Measurements from ENCODE around the gene ZFP3. TPM values are rescaled to one million over a fixed set of nuclear protein-coding genes. Genes with fewer than 3 reads are reported as not detected.

The ZFP3 gene
- total and polyA plus RNA-seq, 2 experiments from 2014 or later: 0.55 to 1.6 TPM

GRCh38 chr17:5111402-5112204 lies 33.3 kb downstream of the ZFP3 start, which contains the start of gene ZNF232 (continued):
- TF ChIP-seq, protein P1, sequence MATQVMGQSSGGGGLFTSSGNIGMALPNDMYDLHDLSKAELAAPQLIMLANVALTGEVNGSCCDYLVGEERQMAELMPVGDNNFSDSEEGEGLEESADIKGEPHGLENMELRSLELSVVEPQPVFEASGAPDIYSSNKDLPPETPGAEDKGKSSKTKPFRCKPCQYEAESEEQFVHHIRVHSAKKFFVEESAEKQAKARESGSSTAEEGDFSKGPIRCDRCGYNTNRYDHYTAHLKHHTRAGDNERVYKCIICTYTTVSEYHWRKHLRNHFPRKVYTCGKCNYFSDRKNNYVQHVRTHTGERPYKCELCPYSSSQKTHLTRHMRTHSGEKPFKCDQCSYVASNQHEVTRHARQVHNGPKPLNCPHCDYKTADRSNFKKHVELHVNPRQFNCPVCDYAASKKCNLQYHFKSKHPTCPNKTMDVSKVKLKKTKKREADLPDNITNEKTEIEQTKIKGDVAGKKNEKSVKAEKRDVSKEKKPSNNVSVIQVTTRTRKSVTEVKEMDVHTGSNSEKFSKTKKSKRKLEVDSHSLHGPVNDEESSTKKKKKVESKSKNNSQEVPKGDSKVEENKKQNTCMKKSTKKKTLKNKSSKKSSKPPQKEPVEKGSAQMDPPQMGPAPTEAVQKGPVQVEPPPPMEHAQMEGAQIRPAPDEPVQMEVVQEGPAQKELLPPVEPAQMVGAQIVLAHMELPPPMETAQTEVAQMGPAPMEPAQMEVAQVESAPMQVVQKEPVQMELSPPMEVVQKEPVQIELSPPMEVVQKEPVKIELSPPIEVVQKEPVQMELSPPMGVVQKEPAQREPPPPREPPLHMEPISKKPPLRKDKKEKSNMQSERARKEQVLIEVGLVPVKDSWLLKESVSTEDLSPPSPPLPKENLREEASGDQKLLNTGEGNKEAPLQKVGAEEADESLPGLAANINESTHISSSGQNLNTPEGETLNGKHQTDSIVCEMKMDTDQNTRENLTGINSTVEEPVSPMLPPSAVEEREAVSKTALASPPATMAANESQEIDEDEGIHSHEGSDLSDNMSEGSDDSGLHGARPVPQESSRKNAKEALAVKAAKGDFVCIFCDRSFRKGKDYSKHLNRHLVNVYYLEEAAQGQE (IDR thresholded peaks at IDR 0.05; ENCODE audit: unreplicated experiment): no peak
- TF ChIP-seq, protein P2, sequence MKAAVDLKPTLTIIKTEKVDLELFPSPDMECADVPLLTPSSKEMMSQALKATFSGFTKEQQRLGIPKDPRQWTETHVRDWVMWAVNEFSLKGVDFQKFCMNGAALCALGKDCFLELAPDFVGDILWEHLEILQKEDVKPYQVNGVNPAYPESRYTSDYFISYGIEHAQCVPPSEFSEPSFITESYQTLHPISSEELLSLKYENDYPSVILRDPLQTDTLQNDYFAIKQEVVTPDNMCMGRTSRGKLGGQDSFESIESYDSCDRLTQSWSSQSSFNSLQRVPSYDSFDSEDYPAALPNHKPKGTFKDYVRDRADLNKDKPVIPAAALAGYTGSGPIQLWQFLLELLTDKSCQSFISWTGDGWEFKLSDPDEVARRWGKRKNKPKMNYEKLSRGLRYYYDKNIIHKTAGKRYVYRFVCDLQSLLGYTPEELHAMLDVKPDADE (IDR thresholded peaks at IDR 0.05): peak; percentile 87
- TF ChIP-seq, protein P3, sequence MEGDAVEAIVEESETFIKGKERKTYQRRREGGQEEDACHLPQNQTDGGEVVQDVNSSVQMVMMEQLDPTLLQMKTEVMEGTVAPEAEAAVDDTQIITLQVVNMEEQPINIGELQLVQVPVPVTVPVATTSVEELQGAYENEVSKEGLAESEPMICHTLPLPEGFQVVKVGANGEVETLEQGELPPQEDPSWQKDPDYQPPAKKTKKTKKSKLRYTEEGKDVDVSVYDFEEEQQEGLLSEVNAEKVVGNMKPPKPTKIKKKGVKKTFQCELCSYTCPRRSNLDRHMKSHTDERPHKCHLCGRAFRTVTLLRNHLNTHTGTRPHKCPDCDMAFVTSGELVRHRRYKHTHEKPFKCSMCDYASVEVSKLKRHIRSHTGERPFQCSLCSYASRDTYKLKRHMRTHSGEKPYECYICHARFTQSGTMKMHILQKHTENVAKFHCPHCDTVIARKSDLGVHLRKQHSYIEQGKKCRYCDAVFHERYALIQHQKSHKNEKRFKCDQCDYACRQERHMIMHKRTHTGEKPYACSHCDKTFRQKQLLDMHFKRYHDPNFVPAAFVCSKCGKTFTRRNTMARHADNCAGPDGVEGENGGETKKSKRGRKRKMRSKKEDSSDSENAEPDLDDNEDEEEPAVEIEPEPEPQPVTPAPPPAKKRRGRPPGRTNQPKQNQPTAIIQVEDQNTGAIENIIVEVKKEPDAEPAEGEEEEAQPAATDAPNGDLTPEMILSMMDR (conservative IDR thresholded peaks at IDR 0.05; ENCODE audit: low read depth in 2 of 2): no peak
- peak; percentile 88 for TF ChIP-seq POLR2AphosphoS5 (IDR thresholded peaks at IDR 0.05; ENCODE audit: low read depth)

DNA sequence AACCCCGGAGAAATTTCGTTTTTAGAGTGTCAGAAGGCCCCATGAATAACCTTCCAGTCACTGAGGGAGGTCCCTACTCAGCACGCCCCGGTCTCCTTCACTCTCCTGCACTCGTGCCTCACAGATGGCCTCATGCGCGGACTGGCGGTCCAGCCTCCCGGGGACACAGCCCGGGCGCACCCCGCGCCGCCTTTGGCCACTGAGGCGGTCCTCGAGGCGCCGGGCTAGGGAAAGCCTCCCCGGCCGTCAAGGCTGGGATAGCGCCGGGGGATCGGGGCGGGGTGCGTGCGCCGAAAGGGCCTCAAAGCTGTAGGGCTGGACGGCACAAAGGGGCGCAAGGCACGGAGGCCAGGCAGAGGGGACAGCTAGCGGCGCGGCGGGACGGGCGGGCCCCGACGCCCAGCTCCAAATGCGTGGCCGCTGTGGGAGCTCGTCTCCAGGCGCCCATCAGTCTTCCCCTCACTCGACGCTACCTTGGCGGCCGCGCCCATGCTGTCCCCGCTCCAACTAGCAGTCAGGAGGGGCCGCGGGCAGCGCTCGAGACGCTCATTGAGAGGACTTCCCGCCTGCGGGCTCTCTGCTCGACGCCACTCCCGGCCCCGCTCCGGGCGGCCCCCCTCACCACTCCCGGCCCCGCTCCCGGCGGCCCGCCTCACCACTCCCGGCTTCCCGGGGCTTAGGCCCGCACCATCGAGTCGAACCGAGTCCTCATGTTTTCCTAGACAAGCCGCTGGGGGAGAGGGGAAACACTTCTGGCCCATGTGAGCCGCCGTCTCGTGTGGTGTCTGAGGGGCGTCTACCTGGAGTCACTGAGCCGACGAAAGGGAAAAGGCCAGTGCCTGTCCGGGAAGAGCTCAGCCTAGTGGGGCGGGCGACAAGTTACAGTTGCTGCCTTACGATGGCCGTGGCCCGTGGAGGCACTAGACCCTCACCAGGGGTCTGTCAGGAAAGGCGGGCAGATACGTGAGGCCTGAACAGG lies 37.7 kb downstream of the ZFP3 start, which contains the start of gene USP6:
TSS of gene USP6 (plus strand) at position 360 of the 979 bp plus-strand sequence. CDS start 14,336 bp downstream, outside the sequence.
- H3K27me3 Mint-ChIP-seq (ENCODE audit: insufficient read depth, low read depth, poor library complexity): peaks cover 22% of the 10 kb centered on the region
- TF ChIP-seq POLR2AphosphoS5 (IDR thresholded peaks at IDR 0.05; ENCODE audit: low read depth) (peak; percentile 75), ZNF462 (CRISPR knock-in tag; IDR thresholded peaks at IDR 0.05) (no peak)
- TF ChIP-seq, protein P2 (IDR thresholded peaks at IDR 0.05): 0 out of 2 replicates have a peak, but pooled peaks have one; percentile 39

More for the DNA sequence above, 37.7 kb downstream of the ZFP3 start, which contains the start of gene USP6:
- H3K9me2 ChIP-seq (ENCODE audit: insufficient read depth): no peaks in the 10 kb centered on the region
- Mint-ChIP-seq H3K36me3 (ENCODE audit: low read depth) (peaks cover 30% of the 10 kb centered on the region), H3K4me1 (peaks cover 1% of the 10 kb centered on the region), H3K4me3 (peak within 1 kb of the TSS; percentile 85), H3K9me3 (peaks cover 16% of the 10 kb centered on the region), H3K27ac (no peak within 1 kb of the TSS)
- peak; percentile 85 for DNase-seq (ENCODE audit: low spot score)
- peaks cover 19% of the 10 kb centered on the region for H3K27me3 ChIP-seq (ENCODE audit: insufficient read depth)
- H3K4me2 ChIP-seq: peak within 1 kb of the TSS; percentile 80
- H3K4me3 ChIP-seq: peak within 1 kb of the TSS; percentile 53
- no peaks in the 10 kb centered on the region for H4K20me1 ChIP-seq (replicated peaks; ENCODE audit: insufficient read depth)
- no peaks in the 10 kb centered on the region; the same call in 1 of the 2 replicates for H3K4me1 ChIP-seq (ENCODE audit: insufficient read depth)
- ATAC-seq: peak; percentile 38
- no peak within 1 kb of the TSS for H3K27ac ChIP-seq (ENCODE audit: low read depth)
- 0 out of 2 replicates have a peak, but pooled peaks cover 4% of the 10 kb centered on the region for H3F3A ChIP-seq (replicated peaks; ENCODE audit: low read depth)
- H2AFZ ChIP-seq: peak within 1 kb of the TSS; percentile 35
- H3K36me3 ChIP-seq (ENCODE audit: insufficient read depth): 0 out of 2 replicates have a peak, but pooled peaks cover 6% of the 10 kb centered on the region
- peaks cover 10% of the 10 kb centered on the region for H3K79me2 ChIP-seq (replicated peaks; ENCODE audit: insufficient read depth)

Measured in GM23338 (cell line).